SJCRH30 (cell line): ENCODE results near the gene CLCA1. TPM values are rescaled to one million over a fixed set of nuclear protein-coding genes. Genes with fewer than 3 reads are reported as not detected.

Source experiments
- DNase-seq, 2 experiments: peaks; one replicate each; pipeline ENCODE4 v3.0.0-alpha.2; 2015 to 2020
- H3K27ac ChIP-seq: fragments of 250-450 bp; sonication (Bioruptor Pico); 2 replicates; pipeline ENCODE4 v1.5.1; 2020; ENCODE audit warnings: mild to moderate bottlenecking, moderate library complexity
- H3K27me3 ChIP-seq: fragments of 250-450 bp; sonication (Bioruptor Pico); 2 replicates; pipeline ENCODE4 v1.5.1; 2020; ENCODE audit warnings: mild to moderate bottlenecking, moderate library complexity
- H3K36me3 ChIP-seq: fragments of 250-450 bp; sonication (Bioruptor Pico); 2 replicates; pipeline ENCODE4 v1.5.1; 2020; ENCODE audit warnings: mild to moderate bottlenecking, moderate library complexity
- H3K4me1 ChIP-seq: fragments of 250-450 bp; sonication (Bioruptor Pico); 2 replicates; pipeline ENCODE4 v1.5.1; 2020; ENCODE audit warnings: mild to moderate bottlenecking, moderate library complexity
- H3K4me3 ChIP-seq: fragments of 250-450 bp; sonication (Bioruptor Pico); 2 replicates; pipeline ENCODE4 v1.5.1; 2020; ENCODE audit warnings: mild to moderate bottlenecking, moderate library complexity
- H3K9me3 ChIP-seq: fragments of 250-450 bp; sonication (Bioruptor Pico); replicated peaks from 2 replicates; pipeline ENCODE4 v1.5.1; 2020; ENCODE audit warnings: mild to moderate bottlenecking, moderate library complexity
- total RNA-seq: library from RNA; depleted of rRNA; stranded (reverse); fragments of >200 nt; shearing (Covaris generic); gene quantifications from 2 replicates; pipeline ENCODE4 v1.2.3, GENCODE V29; 2014

Gene CLCA1
- total RNA-seq, 1 experiment from 2014 or later = not detected

DNA sequence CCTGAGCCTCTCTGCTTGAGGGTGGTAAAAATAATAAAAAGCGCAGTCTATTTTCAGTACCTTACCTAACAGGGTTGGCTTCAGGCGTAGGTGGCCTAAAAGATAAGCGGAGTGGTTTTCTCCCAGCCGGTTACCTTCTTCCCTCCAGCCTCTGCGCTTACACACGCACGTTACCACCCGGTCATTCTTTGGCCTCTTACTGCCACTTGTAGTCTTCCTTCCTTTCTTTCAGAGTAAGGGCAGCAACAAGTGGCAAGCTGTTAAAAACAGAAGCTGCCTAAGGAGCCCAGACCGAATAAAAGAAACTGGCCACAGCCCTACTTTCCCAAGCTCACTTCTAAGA, 35.4 kb downstream of the CLCA1 start:
- no peaks in the 10 kb centered on the region for H3K9me3 ChIP-seq
- 0 out of 2 replicates have a peak, but pooled peaks cover 4% of the 10 kb centered on the region for H3K27me3 ChIP-seq
- no peak overlapping the region for H3K27ac ChIP-seq
- H3K4me1 ChIP-seq = no peaks in the 10 kb centered on the region
- no peaks in the 10 kb centered on the region for H3K36me3 ChIP-seq
- H3K4me3 ChIP-seq = no peak overlapping the region
- DNase-seq = no peak

DNA sequence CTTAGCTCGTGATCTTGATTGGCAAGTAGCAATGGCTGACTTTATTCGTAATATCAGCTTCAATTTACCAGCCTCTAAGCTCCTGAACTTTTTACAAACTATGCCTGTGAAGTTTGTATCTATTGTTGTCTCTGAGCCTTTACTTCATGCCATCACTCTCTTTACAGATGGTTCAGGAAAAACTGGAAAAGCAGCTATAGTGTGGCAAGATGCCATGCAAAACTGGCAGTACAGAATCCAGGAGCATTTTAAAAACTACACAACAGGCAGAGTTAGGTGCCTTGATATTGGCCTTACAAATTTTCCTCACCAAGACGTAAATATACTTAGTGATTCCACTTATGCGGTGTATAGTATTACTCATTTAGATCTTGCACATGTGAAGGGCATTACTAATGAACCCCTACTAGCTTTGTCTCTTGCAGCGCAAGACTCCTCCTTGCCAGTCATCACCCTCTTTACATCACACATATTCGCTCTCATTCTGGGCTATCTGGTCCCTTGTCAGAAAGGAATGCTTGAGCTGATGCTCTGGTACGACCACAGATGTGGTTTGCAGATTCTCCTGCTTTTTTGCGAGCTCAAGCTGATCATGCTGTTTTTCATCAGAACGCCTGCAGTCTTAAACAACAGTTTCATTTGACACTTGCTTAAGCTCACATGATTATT, 36.3 kb downstream of the CLCA1 start:
- DNase-seq = no peak
- H3K4me3 ChIP-seq = no peak overlapping the region
- no peaks in the 10 kb centered on the region for H3K4me1 ChIP-seq
- H3K36me3 ChIP-seq = no peaks in the 10 kb centered on the region
- H3K27ac ChIP-seq = no peak overlapping the region
- H3K9me3 ChIP-seq = no peaks in the 10 kb centered on the region
- H3K27me3 ChIP-seq = 0 out of 2 replicates have a peak, but pooled peaks cover 4% of the 10 kb centered on the region

DNA sequence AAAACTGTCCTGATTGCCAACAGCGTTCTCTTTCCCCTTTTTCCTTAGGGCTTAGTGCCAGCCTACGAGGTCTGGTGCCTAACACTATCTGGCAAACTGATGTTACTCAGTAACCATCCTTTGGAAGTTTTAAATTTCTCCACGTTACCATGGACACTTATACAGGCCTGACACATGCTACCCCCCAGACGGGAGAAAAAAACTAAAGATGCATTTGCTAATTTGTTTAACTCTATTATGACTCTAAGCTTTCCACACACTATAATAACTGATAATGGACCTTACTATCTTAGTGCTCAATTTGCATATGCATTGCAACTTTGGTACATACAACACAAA, 36.8 kb downstream of the CLCA1 start:
- Histone ChIP-seq H3K36me3 (no peaks in the 10 kb centered on the region), H3K4me3 (no peak overlapping the region), H3K27ac (no peak overlapping the region), H3K27me3 (0 out of 2 replicates have a peak, but pooled peaks cover 4% of the 10 kb centered on the region), H3K4me1 (no peaks in the 10 kb centered on the region), H3K9me3 (no peaks in the 10 kb centered on the region)
- DNase-seq = no peak

DNA sequence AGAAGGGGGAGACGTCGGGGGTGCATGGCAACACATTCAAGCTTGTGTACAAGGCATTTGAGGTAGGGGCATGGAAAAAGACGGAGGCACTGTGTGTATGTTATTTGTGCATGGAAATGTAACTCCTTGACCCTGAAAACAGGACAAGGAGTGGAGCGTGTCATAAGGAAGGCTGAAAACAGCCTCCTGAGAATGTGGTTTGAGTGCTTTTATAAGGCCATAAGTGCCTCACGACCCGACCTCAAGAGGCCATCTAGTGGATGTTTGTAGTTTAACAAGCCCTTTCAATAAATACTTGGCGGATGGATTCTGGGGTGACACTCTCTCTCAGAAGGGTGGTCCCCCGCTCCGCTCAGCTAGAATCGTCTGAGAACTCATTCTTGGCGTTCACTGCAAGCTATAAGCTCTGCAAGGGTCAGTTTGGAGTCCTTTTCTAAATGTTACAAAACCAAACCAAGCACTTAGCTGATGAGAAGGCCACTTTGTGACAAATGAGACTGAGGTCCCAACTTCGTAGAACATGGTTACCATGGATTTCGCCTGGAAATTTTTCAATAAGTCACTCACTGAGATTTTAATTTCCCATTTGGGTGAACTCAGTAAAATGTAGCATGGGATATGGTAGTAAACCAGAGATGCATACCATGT, 39.3 kb downstream of the CLCA1 start:
- Histone ChIP-seq H3K27ac (no peak overlapping the region), H3K4me3 (no peak overlapping the region), H3K4me1 (no peaks in the 10 kb centered on the region), H3K9me3 (no peaks in the 10 kb centered on the region), H3K27me3 (0 out of 2 replicates have a peak, but pooled peaks cover 4% of the 10 kb centered on the region), H3K36me3 (no peaks in the 10 kb centered on the region)
- DNase-seq = peak in 1 of 2 experiments; percentile 31

DNA sequence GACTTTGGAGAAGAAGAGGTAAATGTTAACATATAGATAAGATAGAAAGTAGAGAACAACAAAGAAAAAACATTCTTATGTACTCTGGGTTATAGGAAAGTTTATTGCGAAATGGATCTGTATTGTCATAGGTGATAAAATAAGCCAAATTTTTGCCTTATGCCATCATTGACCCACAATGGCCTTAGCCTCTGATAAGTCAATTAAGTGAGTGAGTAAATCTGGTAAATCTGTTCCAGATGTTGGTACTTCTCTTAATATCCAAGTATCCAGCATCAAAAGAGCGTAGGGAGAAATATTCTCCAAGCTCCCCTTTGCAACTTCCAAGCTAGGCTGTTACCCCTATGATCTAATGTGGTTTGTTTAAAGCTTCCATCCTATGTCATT, 39.8 kb downstream of the CLCA1 start:
- Histone ChIP-seq H3K4me3 (no peak overlapping the region), H3K36me3 (no peaks in the 10 kb centered on the region), H3K27me3 (0 out of 2 replicates have a peak, but pooled peaks cover 4% of the 10 kb centered on the region), H3K4me1 (no peaks in the 10 kb centered on the region), H3K27ac (no peak overlapping the region), H3K9me3 (no peaks in the 10 kb centered on the region)
- no peak for DNase-seq

DNA sequence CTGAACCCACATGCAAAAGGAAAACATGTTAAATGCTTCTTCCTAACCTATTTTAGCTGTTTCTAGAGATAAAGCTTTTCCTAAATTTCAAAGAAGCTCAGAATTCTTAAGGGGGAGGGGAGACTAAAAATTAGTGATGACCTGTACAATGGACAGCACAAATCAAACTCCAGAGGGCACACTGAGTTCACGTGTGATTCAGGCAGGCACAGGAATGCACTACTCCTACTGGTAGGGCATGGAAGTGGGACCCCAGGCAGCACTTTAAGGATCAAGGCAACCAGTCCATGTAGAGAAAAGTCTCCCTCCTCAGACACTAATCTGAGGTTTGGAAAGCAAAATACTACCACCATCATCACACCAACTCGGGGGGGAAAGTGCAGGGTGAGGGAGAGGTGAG, 46.9 kb downstream of the CLCA1 start:
- no peak overlapping the region for H3K4me3 ChIP-seq

DNA sequence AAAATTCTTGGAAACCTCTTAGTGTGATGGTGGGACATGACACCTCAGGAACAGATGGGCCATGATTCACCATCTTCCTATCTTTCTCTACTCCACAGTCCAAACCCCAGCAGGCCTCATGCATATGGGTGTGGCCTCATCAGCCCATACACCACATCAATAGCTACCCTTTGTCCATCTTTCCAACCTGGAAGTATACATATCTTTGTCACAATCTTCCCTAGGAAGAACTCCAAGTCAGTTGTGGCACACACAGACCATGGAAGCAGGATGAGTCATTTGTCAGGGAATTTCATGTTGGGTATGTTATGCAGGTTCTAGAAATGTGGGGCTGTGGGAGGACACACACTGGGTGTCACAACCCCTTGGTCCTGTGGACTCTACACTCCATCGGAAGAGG, 47.6 kb downstream of the CLCA1 start:
- no peaks in the 10 kb centered on the region for H3K9me3 ChIP-seq
- H3K4me1 ChIP-seq = no peaks in the 10 kb centered on the region
- no peak overlapping the region for H3K27ac ChIP-seq
- no peaks in the 10 kb centered on the region for H3K36me3 ChIP-seq
- DNase-seq = no peak
- H3K27me3 ChIP-seq = no peaks in the 10 kb centered on the region
- no peak overlapping the region for H3K4me3 ChIP-seq

More for the DNA sequence above, 46.9 kb downstream of the CLCA1 start:
- no peaks in the 10 kb centered on the region for H3K36me3 ChIP-seq
- H3K27me3 ChIP-seq = no peaks in the 10 kb centered on the region
- peak; percentile 32 to 52 for DNase-seq
- H3K9me3 ChIP-seq = no peaks in the 10 kb centered on the region
- H3K4me1 ChIP-seq = no peaks in the 10 kb centered on the region
- H3K27ac ChIP-seq = no peak overlapping the region

DNA sequence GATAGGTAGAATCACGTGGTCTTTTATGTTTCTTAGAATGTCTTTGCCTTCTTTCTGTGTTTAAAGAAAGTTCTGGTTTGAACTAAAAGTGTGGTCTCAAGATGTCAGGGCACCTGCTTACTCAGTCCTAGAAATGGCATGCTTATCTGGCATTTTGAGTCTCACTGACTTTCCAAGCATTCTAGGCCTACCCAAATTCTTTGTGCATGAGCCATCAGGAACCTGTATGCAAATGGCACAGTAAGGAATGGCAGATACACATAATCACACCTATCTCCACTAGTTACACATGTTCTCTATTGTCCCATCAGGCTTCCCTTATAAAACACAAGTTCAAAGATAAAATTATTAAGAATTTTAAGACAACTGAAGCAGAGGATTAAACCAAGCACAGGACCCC, 48.6 kb downstream of the CLCA1 start:
- H3K4me3 ChIP-seq = no peak overlapping the region
- no peaks in the 10 kb centered on the region for H3K4me1 ChIP-seq
- H3K36me3 ChIP-seq = no peaks in the 10 kb centered on the region
- H3K9me3 ChIP-seq = no peaks in the 10 kb centered on the region
- no peaks in the 10 kb centered on the region for H3K27me3 ChIP-seq
- no peak overlapping the region for H3K27ac ChIP-seq
- DNase-seq = no peak

DNA sequence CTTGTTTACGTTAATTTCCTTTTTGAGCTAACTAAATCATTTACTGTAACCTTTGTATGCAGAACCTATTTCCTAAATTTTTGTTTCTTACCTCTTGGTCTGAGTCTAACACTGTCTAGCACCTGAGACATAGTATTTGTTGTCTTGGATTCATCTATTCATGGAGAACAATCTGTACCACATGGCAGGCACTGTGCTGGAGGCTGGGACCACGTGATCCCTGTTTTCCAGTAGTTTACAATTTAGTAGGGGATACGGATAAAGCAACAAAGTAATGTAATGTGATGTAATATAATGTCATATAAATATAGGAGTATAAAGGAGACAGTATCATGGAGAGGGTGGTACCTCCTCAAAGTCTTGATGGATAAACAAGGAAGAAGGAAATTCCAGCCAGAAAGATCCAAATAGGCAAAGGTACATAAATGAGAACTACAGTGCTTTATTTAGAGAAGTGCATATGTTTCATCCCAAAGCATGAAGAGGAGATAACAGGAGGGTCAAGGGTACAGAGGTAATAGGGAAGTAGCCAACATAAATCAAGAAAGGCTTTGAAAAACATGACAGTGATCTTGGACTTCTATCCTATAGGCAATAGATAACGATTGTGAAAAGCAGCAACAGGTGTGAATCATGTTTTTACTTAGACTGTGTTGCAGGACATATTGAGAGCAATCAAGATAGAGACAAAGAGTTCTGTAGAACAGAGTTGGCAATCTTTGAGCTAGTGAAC, 52.2 kb downstream of the CLCA1 start:
- DNase-seq = no peak
- no peaks in the 10 kb centered on the region for H3K4me1 ChIP-seq
- H3K4me3 ChIP-seq = no peak overlapping the region
- H3K27me3 ChIP-seq = no peaks in the 10 kb centered on the region
- no peak overlapping the region for H3K27ac ChIP-seq
- no peaks in the 10 kb centered on the region for H3K9me3 ChIP-seq
- H3K36me3 ChIP-seq = no peaks in the 10 kb centered on the region

DNA sequence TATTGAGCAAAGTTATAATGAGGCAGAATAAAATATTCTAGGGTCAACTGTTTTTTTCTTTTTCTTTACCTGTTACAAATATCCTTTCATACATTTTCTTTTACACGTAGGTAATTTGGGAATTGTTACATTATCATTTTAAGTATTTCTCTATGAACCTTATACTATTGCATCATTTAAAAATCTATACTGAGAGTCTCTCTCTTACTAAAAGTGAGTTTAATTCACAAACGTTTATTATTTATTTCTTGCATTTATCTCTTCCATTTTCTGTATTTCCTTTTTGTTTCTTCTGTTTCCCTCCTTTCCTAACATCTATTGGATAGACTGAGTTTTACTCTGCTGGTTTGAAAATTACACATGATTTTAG, 52.8 kb downstream of the CLCA1 start:
- DNase-seq = no peak
- H3K4me1 ChIP-seq = no peaks in the 10 kb centered on the region
- H3K36me3 ChIP-seq = no peaks in the 10 kb centered on the region
- H3K27ac ChIP-seq = no peak overlapping the region
- H3K4me3 ChIP-seq = no peak overlapping the region
- H3K9me3 ChIP-seq = no peaks in the 10 kb centered on the region
- H3K27me3 ChIP-seq = no peaks in the 10 kb centered on the region

DNA sequence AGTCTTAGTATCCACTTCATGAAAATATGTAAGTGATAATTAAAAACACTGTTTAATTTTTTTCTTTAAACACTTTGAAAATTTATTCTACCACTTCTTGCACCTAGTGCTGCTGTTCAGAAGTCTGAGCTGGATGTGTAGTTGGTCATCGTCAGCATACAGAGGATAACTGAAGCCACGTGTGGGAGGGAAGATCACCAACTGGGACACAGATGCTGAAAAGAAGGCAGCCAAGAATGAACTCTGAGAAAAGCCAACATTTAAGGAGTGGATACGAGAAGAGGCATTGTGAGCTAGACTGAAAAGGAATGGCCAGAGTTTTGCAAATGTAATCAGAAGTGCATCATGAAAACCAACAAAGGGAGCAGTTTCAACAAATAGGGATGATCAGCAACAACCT, 53.5 kb downstream of the CLCA1 start:
- Histone ChIP-seq H3K4me1 (no peaks in the 10 kb centered on the region), H3K4me3 (no peak overlapping the region), H3K36me3 (no peaks in the 10 kb centered on the region), H3K27me3 (no peaks in the 10 kb centered on the region), H3K27ac (no peak overlapping the region), H3K9me3 (no peaks in the 10 kb centered on the region)
- no peak for DNase-seq

DNA sequence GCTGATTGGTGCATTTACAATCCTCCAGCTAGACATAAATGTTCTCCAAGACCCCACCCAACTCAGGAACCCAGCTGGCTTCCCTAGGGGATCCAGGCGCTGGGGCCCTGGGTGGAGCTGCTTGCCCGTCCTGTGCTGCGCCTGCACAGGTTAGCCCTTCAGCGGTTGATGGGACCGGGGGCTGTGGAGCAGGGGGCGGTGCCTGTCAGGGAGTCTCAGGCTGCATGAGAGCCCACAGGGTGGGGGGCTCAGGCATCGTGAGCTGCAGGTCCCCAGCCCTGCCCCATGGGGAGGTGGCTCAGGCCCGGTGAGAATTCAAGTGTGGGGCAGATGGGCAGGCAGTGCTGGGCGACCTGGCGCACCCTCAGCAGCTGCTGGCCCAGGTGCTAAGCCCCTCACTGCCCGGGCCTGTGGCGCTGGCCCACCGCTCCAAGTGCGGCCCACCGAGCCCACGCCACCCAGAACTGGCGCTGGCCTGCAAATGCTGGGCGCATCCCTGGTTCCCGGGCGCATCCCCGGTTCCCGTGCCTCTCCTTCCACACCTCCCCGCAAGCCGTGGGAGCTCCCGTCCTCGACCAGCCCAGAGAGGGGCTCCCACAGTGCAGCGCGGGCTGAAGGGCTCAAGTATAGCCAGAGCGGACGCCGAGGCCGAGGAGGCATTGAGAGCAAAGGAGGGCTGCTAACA, 55.1 kb downstream of the CLCA1 start:
- Histone ChIP-seq H3K4me1 (no peaks in the 10 kb centered on the region), H3K9me3 (no peaks in the 10 kb centered on the region), H3K4me3 (no peak overlapping the region), H3K36me3 (no peaks in the 10 kb centered on the region), H3K27me3 (no peaks in the 10 kb centered on the region), H3K27ac (no peak overlapping the region)
- no peak for DNase-seq

DNA sequence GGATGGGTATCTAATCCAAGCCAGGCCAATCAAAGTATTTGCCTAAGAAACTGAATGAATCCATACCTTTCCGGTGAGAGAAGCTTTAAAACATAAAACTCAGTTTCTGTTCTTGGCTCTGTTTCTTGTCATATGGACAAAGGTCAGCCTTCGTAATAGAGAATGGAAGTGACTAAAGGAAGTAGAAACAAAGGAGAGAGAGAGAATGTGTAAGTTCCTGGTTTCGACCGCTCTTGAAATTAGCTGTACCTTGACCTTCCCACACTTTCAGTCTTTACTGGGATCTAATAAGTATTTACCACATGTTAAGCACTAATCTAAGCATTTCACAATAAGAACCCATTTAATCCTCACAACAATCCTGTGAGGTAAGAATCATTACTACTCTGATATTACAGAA, 58.6 kb downstream of the CLCA1 start:
- Histone ChIP-seq H3K36me3 (no peaks in the 10 kb centered on the region), H3K4me1 (no peaks in the 10 kb centered on the region), H3K27me3 (no peaks in the 10 kb centered on the region), H3K27ac (no peak overlapping the region), H3K9me3 (no peaks in the 10 kb centered on the region), H3K4me3 (no peak overlapping the region)
- DNase-seq = no peak

DNA sequence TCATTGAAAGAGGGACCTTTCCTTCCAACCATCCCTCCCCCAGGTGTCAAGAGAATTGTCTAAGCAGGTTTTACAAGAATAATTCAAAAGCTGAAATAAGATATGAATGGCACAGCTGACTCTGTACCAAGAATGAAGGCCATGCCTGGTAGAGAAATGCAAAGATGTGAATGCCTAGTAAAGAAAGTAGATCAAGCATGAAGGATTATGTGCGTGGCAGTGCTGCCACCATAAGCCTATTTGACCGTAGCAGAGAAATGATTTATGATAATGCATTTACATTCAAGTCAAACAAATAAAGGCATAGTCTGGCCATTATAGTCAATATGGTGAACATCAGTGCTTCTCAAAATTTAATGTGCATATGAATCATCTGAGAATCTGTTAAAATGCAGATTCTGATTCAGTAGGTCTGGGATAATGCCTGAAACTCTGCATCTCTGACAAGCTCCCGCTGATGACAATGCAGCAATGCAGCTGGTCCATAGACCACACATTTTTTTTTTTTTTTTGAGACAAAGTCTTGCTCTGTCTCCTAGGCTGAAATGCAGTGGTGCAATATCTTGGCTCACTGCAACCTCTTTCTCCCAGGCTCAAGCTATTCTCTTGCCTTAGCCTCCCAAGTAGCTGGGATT, 61.6 kb downstream of the CLCA1 start:
- Histone ChIP-seq H3K27me3 (no peaks in the 10 kb centered on the region), H3K36me3 (no peaks in the 10 kb centered on the region), H3K4me1 (no peaks in the 10 kb centered on the region), H3K27ac (no peak overlapping the region), H3K9me3 (no peaks in the 10 kb centered on the region; the same call in 1 of the 2 replicates), H3K4me3 (no peak overlapping the region)
- DNase-seq = no peak
